ENCODE data around the gene TRNT1.

The TRNT1 gene

GRCh38 chr3:3126477-3127431 is at the start of gene TRNT1:
TRNT1 (plus strand) TSS chr3:3126940; CDS start chr3:3129041, 2,101 bp downstream.
- FAIRE-seq, result no peak

- no peak for FAIRE-seq
Measured at GRCh38 chr3:3080309-3080708, 46.4 kb upstream of the TRNT1 start.

- FAIRE-seq, result no peak
Measured at GRCh38 chr3:3081381-3082233, 45.1 kb upstream of the TRNT1 start.

GRCh38 chr3:3082234-3082924 is 44.4 kb upstream of the TRNT1 start:
- FAIRE-seq, result no peak

- FAIRE-seq, result no peak
Measured at GRCh38 chr3:3084890-3085289, 41.9 kb upstream of the TRNT1 start.

- no peak for FAIRE-seq
Measured at GRCh38 chr3:3085782-3086181, 41.0 kb upstream of the TRNT1 start.

GRCh38 chr3:3086239-3086638 is 40.5 kb upstream of the TRNT1 start:
- FAIRE-seq, result no peak

- FAIRE-seq, result no peak
Measured at GRCh38 chr3:3087279-3087678, 39.5 kb upstream of the TRNT1 start.

GRCh38 chr3:3087716-3088465 is 38.8 kb upstream of the TRNT1 start:
- no peak for FAIRE-seq

- no peak for FAIRE-seq
Measured at GRCh38 chr3:3089017-3089416, 37.7 kb upstream of the TRNT1 start.

GRCh38 chr3:3097958-3098357 is 28.8 kb upstream of the TRNT1 start:
- no peak for FAIRE-seq

GRCh38 chr3:3101660-3102458 is 24.9 kb upstream of the TRNT1 start:
- FAIRE-seq, result no peak

GRCh38 chr3:3102751-3103150 is 24.0 kb upstream of the TRNT1 start:
- no peak for FAIRE-seq

GRCh38 chr3:3105246-3105645 is 21.5 kb upstream of the TRNT1 start:
- FAIRE-seq, result no peak

GRCh38 chr3:3105815-3106214 is 20.9 kb upstream of the TRNT1 start:
- FAIRE-seq, result no peak

GRCh38 chr3:3107181-3107580 is 19.6 kb upstream of the TRNT1 start:
- FAIRE-seq, result no peak

GRCh38 chr3:3107858-3108257 is 18.9 kb upstream of the TRNT1 start:
- no peak for FAIRE-seq

GRCh38 chr3:3109407-3110298 is 17.1 kb upstream of the TRNT1 start:
- FAIRE-seq, result no peak

- no peak for FAIRE-seq
Measured at GRCh38 chr3:3110299-3110630, 16.5 kb upstream of the TRNT1 start, which contains the start of gene IL5RA. IL5RA (minus strand) TSS chr3:3110374; CDS start chr3:3104984, 5,390 bp downstream.

GRCh38 chr3:3110749-3111361 is 15.9 kb upstream of the TRNT1 start:
- FAIRE-seq, result no peak

All from endometrium (tissue), 2 donors.